Measurements from ENCODE around the gene RAB30. TPM values are rescaled to one million over a fixed set of nuclear protein-coding genes. Genes with fewer than 3 reads are reported as not detected.

The RAB30 gene
- total RNA-seq, 2 donors from 2014 or later = 8.4 to 15.8 TPM

GRCh38 chr11:82986446-82986845 is 85.3 kb downstream of the RAB30 start:
- no peaks in the 10 kb centered on the region for H3K9me3 ChIP-seq (ENCODE audit: control insufficient read depth, low read length)
- no peak overlapping the region for H3K4me3 Mint-ChIP-seq
- no peak for TF ChIP-seq CTCF (conservative IDR thresholded peaks at IDR 0.05)
- H3K27ac ChIP-seq (ENCODE audit: low read depth, low read length) = no peak overlapping the region
- H3K36me3 Mint-ChIP-seq (ENCODE audit: low read depth) = peaks cover 22% of the 10 kb centered on the region
- DNase-seq = no peak
- no peaks in the 10 kb centered on the region for H3K4me1 ChIP-seq (ENCODE audit: control insufficient read depth, insufficient read depth, low read length)
- H3K27me3 Mint-ChIP-seq (ENCODE audit: insufficient read depth) = peaks cover 12% of the 10 kb centered on the region
- H3K4me3 ChIP-seq (ENCODE audit: low read length) = no peak overlapping the region
- H3K27ac Mint-ChIP-seq = no peak overlapping the region
- H3K27me3 ChIP-seq (ENCODE audit: control insufficient read depth, insufficient read depth, low read length, poor library complexity, severe bottlenecking) = peaks cover 18% of the 10 kb centered on the region
- H3K36me3 ChIP-seq (ENCODE audit: control insufficient read depth, insufficient read depth, low read length) = no peaks in the 10 kb centered on the region
- peaks cover 6% of the 10 kb centered on the region for H3K4me1 Mint-ChIP-seq
- no peak overlapping the region for H3K9ac ChIP-seq (ENCODE audit: extremely low read depth, low read length, poor library complexity, severe bottlenecking)
- WGBS, 2 experiments (ENCODE audit: insufficient coverage in 1 of 2, insufficient read length in 1 of 2) = 96% methylated on average over 3 of the region's 3 CpGs
- no peaks in the 10 kb centered on the region for H3K9me3 Mint-ChIP-seq

- Histone ChIP-seq H3K4me3 (ENCODE audit: low read length) (no peak overlapping the region), H3K27ac (ENCODE audit: low read depth, low read length) (no peak overlapping the region), H3K9me3 (ENCODE audit: control insufficient read depth, low read length) (no peaks in the 10 kb centered on the region), H3K4me1 (ENCODE audit: control insufficient read depth, insufficient read depth, low read length) (no peaks in the 10 kb centered on the region), H3K36me3 (ENCODE audit: control insufficient read depth, insufficient read depth, low read length) (no peaks in the 10 kb centered on the region), H3K9ac (ENCODE audit: extremely low read depth, low read length, poor library complexity, severe bottlenecking) (no peak overlapping the region), H3K27me3 (ENCODE audit: control insufficient read depth, insufficient read depth, low read length, poor library complexity, severe bottlenecking) (no peaks in the 10 kb centered on the region)
- Mint-ChIP-seq H3K27me3 (ENCODE audit: insufficient read depth) (no peaks in the 10 kb centered on the region), H3K27ac (no peak overlapping the region), H3K36me3 (ENCODE audit: low read depth) (peaks cover 20% of the 10 kb centered on the region), H3K9me3 (no peaks in the 10 kb centered on the region), H3K4me1 (no peaks in the 10 kb centered on the region), H3K4me3 (no peak overlapping the region)
- no peak for TF ChIP-seq CTCF (conservative IDR thresholded peaks at IDR 0.05)
- WGBS, 2 experiments (ENCODE audit: insufficient coverage in 1 of 2, insufficient read length in 1 of 2) = 94 to 99% methylated on average over 6 of the region's 6 CpGs
- DNase-seq = no peak
Measured at GRCh38 chr11:82981852-82982251, 89.8 kb downstream of the RAB30 start.

- Histone ChIP-seq H3K27me3 (ENCODE audit: control insufficient read depth, insufficient read depth, low read length, poor library complexity, severe bottlenecking) (no peaks in the 10 kb centered on the region), H3K27ac (ENCODE audit: low read depth, low read length) (no peak overlapping the region), H3K36me3 (ENCODE audit: control insufficient read depth, insufficient read depth, low read length) (no peaks in the 10 kb centered on the region), H3K9ac (ENCODE audit: extremely low read depth, low read length, poor library complexity, severe bottlenecking) (no peak overlapping the region), H3K4me1 (ENCODE audit: control insufficient read depth, insufficient read depth, low read length) (no peaks in the 10 kb centered on the region), H3K9me3 (ENCODE audit: control insufficient read depth, low read length) (no peaks in the 10 kb centered on the region), H3K4me3 (ENCODE audit: low read length) (no peak overlapping the region)
- no peak overlapping the region for H3K4me3 Mint-ChIP-seq
- H3K9me3 Mint-ChIP-seq = no peaks in the 10 kb centered on the region
- 80 to 93% methylated on average over 1 to 3 of the region's 4 CpGs for WGBS, 2 experiments (ENCODE audit: insufficient coverage in 1 of 2, insufficient read length in 1 of 2)
- no peak for DNase-seq
- no peak overlapping the region for H3K27ac Mint-ChIP-seq
- no peaks in the 10 kb centered on the region for H3K4me1 Mint-ChIP-seq
- no peaks in the 10 kb centered on the region for H3K27me3 Mint-ChIP-seq (ENCODE audit: insufficient read depth)
- TF ChIP-seq CTCF (conservative IDR thresholded peaks at IDR 0.05) = no peak
- H3K36me3 Mint-ChIP-seq (ENCODE audit: low read depth) = peaks cover 20% of the 10 kb centered on the region
Measured at GRCh38 chr11:82980947-82981346, 90.8 kb downstream of the RAB30 start.
